NCI-H2171 treated with DMSO at 0.1 percent for 48 hours (cell line): Measurements from ENCODE around the gene PRRC2B.
"Not testable (repeated sequence)": the region's sequence is repeated elsewhere in the genome, so short reads cannot be mapped to it uniquely, and the experiment has no call there.

ENCODE experiments used
- DNase-seq: peaks from one replicate; lab custom pipeline; 2025; lab: John Stamatoyannopoulos, UW

Gene PRRC2B

DNA sequence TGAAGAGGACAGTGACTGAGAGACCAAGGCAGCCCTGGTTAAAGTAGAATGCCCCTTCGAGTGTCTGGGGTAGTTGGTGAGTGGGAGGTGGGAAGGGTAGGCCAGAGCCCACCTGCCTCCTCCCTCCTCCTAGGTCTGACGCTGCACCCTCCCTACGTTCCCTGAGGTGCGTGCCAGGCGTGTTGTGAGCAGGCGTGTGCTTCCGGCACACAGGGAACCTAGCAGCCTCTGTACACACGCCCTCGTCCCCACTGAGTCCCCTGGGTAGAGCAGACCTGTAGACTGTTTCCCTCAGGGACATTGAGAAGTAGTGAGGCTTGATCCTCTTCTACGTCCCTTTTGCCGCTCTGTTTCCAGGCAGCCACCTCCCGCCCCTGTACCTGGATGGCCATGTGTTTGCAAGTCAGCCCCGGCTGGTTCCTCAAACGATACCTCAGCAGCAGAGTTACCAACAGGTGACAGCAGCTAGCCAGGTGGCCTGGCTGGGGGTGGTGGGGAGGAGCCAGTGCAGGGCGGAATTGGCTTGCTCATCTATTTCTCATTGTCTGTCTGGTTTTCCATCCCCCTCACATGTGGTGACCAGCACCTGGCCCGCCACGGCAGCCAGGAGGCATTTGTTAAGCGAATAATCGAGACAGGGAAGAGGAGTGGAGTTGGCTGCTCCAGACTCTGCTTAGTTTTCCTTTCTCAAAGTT lies 92.0 kb downstream of the PRRC2B start:
- DNase-seq, result peak; percentile 28

DNA sequence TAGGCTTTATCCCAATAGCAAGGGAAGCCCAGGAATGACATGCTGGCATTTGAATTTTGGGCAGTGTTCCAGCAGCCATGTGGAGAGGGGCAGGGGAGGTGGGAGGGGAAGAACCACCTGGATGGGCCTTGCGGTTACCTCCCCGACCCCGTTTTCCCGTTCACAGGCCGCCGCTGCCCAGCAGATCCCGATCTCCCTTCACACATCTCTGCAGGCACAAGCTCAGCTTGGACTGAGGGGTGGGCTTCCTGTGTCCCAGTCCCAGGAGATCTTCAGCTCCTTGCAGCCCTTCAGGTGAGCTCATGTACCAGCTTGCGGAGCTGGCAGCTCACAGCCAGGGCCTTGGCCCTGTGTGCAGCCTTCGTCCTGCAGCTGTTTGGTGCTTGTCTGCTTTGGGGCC lies 93.1 kb downstream of the PRRC2B start:
- DNase-seq, result peak; percentile 63

DNA sequence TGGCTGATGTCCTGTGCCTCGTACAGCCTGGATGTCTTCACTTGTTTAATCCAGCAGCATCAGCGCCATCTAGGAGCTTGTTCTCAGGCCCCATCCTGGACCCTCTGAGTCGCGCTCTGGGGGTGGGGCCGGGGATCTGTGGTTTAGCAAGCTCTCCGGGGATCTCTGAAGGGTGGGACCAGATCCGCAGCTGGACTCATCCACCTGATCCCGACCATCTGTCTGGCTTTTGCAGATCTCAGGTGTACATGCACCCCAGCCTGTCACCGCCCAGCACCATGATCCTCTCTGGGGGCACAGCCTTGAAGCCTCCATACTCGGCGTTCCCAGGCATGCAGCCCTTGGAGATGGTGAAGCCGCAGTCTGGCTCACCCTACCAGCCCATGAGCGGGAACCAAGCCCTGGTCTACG lies 93.7 kb downstream of the PRRC2B start:
- peak; percentile 77 for DNase-seq

DNA sequence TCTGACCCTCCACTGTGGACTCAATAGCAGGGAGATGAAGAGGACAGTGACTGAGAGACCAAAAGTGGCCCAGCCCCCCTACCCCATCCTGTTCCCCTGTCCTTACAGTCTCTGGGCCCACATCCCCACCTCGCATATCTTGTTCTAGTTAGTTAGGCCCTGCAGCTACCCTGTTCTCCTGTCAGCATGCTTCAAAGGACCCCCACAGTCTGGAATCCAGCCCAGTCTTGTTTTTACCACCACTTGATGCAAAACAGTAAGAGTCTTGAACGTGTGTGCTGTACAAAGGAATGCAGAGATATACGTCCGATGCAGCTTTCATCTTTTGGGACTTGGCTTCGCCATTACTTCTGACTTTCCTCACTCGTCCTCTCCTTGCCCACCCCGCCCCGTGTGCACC lies 96.6 kb downstream of the PRRC2B start:
- DNase-seq, result no peak

DNA sequence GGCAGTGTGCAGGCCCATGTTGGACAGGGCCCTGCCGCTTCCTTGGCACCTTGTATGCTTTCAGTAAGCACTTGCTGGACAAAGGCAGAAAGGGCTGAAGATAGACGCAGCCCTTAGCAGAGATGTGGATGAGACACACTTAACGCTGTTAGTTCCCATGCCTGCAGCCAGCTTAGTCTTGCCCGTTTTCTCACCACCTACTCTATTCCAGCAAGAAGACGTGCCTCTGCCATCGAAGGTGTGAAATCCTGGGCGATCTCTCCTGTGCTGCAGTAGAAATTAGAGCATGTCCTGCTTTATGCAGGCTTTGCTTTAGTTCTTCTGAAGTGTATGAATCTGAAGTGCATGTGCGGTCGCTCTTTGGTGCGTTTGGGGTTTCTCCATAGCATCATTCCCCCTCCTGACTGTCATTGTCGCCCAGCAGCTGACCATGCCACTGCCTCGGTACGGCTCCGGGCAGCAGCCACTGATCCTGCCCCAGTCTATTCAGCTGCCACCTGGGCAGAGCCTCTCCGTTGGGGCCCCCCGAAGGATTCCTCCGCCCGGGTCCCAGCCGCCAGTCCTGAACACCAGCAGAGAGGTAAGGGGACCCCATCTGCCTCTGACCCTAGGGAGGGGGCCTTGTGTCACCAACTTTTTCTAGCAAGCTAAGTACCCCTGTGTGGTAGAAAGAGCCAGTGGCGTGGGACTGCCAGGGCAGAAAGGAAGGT lies 97.3 kb downstream of the PRRC2B start:
- no peak for DNase-seq

DNA sequence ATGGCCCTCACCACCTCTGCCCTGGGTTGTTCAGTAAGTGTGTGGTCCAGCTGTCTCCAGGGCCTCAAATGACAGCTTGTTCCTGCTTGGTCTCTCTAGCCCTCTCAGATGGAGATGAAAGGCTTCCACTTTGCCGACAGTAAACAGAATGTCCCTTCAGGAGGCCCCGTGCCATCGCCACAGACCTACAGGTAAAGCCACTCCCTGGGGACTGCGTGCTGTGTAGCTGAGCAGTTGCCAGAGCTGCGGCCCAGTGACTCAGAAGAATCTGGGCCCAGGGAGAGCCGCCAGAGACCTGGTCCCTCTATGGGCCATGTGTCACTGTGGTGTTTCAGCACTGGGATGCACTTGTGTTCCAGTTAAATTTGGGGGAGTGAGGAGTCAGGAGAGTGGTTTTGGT lies 98.2 kb downstream of the PRRC2B start:
- DNase-seq, result no peak

DNA sequence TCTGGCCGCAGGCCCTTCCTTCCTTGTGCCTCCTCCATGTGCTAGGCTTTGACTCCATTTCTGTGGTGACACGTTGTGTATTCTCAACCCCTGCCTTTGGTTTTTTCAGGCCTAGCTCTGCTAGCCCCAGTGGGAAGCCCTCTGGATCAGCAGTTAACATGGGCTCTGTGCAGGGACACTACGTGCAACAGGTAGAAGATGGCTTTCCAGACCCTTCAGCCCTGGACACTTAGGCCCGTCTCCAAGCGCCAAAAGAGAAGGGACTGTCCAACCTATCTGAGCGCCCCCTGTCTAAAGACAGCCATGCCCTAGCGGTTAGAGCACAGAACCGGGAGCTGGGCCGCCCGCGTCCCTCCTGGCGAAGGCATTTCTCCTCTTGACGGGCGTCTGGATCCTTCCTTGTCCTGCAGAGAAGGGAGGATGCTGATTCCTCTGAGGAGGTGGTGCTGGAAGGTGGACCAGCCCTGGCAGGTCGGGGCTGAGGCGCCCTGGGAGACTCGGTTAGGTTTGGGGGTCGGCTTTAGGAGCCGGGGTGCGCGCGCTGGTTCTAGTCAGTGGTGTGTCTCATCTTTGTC lies 100.5 kb downstream of the PRRC2B start:
- no peak for DNase-seq

DNA sequence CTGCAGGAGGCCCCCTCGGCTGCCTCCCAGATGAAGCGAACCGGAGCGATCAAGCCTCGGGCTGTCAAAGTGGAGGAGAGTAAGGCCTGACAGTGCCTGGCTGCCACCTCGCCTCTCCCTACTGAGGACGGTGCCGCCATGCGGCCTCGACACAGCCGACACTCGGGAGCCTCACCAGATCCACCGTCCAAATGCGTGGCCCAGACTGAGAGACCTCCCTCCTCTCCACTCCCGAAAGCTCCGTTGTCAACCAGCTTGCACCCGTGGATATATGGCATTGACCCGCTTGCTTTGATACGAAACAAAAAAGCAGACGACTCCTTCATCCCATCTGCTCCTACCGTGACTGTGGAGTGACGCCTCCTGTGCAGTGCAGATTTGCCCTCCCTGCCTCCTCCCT lies 101.9 kb downstream of the PRRC2B start:
- no peak for DNase-seq

DNA sequence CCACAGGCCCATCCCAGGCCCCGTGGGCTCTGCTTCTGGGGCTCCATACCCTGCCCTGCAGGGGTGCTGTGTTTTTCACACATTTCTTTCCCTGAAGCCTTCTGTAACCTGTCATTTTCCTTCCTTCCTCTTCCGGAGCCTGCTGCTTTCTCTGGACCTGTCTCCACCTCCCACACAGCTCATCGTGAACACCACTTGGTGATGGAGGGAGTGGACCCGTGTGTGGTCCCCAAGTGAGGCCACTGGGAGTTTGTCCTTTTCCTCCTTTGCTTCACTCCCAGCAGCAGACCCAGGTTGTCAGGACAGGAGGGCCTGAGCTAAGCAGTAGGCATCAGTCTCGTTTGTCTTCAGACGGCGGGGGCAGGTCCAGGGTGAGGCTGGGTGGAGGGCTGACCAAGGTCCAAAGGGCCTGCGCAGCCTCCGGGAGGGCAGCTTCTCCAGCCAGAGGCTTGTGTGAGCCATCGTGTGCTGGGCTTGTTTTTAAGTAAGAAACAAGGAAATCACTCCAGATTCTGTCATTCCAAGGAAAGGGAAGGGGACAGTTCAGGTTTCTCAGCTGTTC lies 103.0 kb downstream of the PRRC2B start:
- DNase-seq, result no peak

DNA sequence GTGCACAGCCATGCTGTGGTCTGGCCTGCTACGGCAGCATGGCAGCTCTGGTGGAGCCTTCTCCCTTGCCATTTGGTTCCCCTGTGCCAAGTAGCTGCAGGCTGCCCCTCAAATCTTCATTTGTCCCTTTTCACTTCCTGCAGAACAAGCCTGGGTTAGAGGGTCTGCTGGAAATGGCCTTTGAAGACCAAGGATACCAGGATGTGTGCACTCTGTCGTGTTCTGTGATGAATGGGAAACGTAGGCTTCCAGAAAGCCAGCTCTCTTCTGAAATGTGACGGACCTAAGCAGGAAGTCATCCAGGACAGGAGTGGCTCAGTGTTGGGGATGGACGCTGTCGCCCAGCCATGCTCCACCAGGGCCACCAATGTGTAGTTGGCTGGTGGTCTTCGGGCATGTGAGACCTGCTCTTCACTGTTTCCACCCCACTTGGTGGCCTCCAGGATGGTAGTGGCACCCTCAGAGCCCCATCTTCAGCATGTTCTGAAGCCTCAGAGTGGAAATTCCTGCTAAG lies 105.4 kb downstream of the PRRC2B start:
- no peak for DNase-seq

DNA sequence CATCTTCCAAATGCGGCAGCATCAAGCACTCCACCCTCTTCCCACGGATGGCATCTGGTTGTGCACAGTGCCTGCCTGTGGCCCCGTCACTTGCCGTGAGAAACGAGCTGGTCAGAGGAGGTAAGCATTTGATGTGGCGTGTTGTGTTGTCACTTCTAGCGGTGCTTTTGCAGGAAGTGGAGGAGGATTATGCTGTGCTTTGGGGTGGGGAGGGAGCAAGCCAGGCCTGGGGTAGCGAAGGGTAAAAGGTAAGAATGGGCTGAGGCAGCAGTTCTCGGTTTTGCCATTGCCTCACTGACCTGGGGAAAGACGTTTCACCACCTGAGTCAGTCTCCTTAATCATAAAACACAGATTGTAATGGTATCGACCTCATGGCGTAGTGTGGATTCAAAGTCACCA lies 106.5 kb downstream of the PRRC2B start:
- no peak for DNase-seq

DNA sequence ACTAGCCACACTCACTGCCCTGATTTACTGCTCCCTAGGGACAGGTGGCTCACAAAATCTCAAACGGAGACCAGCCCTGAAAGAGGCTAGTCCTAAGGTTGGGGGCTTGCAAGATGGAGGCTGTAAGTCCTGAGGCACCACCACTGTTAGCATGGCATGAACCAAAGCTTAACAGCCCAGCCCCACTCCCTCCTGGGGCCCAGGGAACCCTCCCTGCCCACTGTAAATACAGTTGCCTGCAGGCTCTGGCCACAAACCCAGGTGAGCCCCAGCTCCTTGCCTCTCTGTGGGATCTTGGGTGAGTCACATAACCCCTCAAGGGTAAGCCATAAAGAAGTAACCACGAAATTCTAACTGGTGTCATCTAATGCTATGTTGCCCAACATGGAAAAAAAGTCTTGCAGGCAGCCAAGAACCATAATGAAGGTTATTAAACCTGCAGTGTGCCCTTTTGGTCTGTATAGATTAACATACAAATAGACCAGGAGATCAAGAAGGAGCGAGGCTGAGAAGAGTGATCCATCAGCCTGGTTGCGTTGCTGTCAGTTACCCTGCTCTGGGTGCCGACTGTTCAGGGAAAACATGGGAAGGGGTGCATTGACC lies 107.2 kb downstream of the PRRC2B start:
- peak; percentile 15 for DNase-seq

DNA sequence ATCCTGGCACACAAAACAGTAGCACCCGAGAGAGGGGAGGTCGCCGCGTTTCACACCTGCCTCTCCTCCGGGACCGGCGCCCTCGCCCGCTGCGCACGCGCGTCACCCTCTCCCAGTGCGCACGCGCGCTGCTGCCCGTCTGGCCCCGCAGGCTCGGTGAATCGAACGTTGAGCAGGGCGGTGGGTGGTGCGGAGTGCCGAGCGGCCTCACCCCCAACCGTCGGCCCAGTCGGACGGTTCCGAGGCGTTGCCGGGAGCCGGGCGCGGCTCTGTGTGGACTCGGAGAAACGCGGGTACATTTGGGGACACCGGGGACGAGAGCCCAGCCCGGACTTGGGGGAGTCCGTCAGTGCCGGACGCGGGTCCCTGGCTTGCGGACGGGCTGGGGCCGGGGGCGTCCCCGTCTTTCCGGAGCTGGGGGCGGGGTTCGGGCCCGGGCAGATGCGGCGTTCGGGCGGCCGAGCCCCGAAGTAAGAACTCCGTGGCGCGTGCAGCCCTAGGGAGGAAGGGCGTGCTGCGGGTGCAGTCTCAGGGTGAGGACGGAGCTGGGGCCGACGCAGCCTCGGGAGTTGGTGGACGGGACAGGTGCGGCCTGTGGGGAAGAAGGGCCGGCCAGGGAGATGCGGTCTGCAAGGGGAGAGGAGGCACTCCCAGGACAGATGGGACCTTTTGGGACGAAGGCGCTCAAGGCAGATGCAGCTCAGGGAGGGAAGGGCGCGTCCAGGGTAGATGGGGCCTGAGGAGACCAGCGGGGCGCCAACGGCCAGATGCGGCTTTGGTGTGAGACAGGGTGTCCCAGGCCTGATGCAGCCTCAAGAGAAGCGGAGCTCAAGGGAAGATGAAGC lies 109.1 kb downstream of the PRRC2B start, which contains the start of gene POMT1:
Gene POMT1, plus strand, starts transcription at position 138 of the 845 bp plus-strand sequence. CDS start 1,301 bp downstream, outside the sequence.
- DNase-seq, result peak; percentile 99

DNA sequence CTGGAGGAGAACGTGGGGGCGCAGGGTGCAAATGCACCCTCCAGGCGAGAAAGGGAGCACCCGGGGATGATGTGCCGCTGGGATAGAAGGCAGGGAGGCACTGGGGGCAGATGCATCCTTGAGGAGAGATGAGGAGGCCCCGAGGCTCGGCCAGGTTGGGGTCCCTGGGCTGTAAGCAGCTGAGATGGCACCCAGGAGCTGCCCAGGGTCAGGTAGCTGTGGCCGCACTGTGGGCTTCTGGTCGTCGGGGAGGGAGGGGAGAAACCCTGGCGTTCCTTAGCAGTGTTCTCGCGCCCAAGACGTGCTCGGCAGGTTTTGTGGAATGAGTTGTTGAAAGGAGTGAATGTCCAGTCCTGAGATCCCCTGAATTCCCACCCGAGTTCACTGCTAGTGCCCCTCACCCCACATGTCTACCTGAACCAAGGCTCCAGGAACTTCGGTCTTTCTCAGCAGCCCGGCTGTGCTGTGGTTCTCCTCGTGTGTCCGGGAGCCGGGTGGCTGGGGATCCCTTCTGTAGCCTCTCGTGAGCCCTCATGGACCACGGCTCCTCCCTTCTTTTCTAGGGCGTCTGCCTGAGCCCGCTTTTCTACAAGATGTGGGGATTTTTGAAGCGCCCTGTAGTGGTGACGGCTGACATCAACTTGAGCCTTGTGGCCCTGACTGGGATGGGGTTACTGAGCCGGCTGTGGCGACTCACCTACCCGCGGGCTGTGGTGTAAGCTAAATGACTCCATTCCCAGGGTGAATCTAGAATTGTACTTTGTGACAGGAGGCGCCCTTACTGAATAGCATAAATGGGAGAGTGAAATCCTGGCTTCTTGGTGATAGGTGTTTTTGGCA lies 110.0 kb downstream of the PRRC2B start:
- no peak for DNase-seq

DNA sequence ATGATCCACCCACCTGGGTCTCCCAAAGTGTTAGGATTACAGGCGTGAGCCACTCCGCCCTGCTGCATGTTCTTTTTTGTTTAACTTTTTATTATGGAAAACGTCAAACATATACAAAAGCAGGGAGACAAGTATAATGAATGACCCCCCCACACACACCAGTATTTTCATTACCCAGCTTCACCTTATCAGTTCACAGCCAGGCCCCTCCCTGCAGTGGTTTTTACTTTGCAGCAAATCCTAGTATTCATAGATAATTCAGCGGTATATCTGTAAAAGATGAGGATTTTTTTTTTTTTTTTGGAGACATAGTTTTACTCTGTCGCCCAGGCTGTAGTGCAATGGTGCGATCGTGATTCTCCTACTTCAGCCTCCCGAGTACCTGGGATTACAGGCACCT lies 111.1 kb downstream of the PRRC2B start:
- no peak for DNase-seq

DNA sequence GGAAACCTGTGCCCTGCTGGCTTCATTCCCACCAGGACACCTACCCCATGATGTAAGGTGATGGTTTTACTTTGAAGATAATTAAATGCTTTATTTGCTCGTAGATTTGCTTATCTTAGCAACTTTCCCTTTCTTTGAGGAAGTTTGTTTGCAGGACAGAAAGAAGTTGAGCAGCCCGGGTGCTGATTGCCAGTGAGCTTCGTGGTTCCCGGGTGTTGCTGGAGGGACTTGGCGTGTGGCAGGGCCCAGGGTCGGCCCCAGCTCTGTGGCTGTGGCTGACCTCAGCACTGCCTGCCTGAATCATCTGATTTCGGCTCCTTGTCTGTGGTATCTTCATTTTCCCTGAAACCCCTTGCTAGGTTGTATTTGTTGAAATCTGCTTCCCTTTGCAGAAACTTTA lies 117.5 kb downstream of the PRRC2B start:
- DNase-seq, result no peak

DNA sequence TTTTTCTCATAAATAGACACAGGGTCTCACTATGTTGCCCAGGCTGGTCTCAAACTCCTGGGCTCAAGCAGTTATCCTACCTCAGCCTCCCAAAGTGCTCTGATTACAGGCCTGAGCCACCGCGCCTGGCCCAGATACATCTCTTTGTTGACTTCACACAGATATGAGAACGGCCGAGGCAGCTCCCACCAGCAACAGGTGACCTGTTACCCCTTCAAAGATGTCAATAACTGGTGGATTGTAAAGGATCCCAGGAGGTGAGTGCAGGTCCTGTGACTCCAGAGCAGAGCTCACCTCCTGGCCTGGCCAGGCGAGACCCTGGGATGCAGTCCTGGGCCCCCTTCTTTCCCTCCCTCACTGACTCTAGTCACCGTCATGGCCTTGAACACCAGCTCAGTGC lies 118.0 kb downstream of the PRRC2B start:
- DNase-seq, result no peak

DNA sequence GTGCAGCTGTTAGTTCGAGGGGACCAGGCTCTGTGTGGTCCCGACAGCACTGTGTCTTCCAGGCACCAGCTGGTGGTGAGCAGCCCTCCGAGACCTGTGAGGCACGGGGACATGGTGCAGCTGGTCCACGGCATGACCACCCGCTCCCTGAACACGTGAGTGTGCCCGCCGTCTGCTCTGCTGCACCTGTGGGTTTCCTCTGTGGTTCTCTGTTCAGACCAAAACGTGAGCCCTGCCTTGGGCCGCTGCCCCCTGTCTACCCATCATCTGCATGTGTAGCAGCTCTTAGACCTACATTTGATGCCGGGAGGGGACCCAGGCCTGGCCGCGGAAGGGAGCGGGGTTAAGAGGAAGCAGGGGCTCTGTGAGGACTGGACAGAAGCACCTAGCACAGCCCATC lies 119.3 kb downstream of the PRRC2B start:
- no peak for DNase-seq

DNA sequence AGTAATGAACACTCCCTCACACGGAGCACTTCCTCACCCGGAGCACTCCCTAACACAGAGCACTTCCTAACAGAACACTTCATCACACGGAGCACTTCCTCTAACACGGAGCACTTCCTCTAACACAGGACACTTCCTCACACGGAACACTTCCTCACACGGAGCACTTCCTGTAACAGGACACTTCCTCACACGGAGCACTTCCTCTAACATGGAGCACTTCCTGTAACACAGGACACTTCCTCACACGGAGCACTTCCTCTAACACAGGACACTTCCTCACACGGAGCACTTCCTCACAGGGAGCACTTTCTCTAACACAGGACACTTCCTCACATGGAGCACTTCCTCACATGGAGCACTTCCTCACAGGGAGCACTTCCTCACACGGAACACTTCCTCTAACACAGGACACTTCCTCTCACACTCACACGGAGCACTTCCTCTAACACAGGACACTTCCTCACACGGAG lies 121.7 kb downstream of the PRRC2B start:
- DNase-seq, result not testable (repeated sequence)

DNA sequence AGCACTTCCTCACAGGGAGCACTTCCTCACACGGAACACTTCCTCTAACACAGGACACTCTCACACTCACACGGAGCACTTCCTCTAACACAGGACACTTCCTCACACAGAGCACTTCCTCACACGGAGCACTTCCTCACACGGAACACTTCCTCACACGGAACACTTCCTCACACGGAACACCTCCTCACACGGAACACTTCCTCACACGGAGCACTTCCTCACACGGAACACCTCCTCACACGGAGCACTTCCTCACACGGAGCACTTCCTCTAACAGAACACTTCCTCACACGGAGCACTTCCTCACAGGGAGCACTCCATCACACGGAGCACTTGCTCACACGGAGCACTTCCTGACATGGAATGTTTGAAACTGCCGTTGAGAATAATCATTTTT lies 122.2 kb downstream of the PRRC2B start:
- no peak for DNase-seq
